GM23338 (cell line): Measurements from ENCODE around the gene HIBADH.

Experiments used
- CREB1 ChIP-seq: fragments of 250-450 bp; sonication (Bioruptor Pico); IDR thresholded peaks from 2 replicates; pipeline ENCODE4 v1.5.0; 2020; ENCODE audit warnings: low read depth, mild to moderate bottlenecking, moderate library complexity
- CTCF ChIP-seq, 2 experiments: fragments of 200-600 bp in 1 of 2; sonication (generic) in 1 of 2; conservative IDR thresholded peaks; 2 replicates each; pipeline versions ENCODE4 v1.5.1 to v1.6.1; 2016 to 2017; ENCODE audit warnings: antibody characterized with exemption in 2 of 2, low read depth in 2 of 2, mild to moderate bottlenecking in 2 of 2, moderate library complexity in 1 of 2
- ETS1 ChIP-seq: IDR thresholded peaks from 2 replicates; pipeline ENCODE4 v1.6.1; 2016; ENCODE audit warnings: antibody characterized with exemption
- EZH2 ChIP-seq: fragments of 200-600 bp; sonication (generic); IDR thresholded peaks from one replicate; pipeline ENCODE4 v1.8.0; 2017; ENCODE audit warnings: antibody characterized with exemption, mild to moderate bottlenecking, low read depth; ENCODE audit not compliant: unreplicated experiment
- EZH2phosphoT487 ChIP-seq: fragments of 200-600 bp; sonication (generic); IDR thresholded peaks from one replicate; pipeline ENCODE4 v1.8.1; 2018; ENCODE audit warnings: antibody characterized with exemption; ENCODE audit not compliant: unreplicated experiment
- JUNB ChIP-seq: IDR thresholded peaks from one replicate; pipeline ENCODE4 v1.6.1; 2016; ENCODE audit warnings: antibody characterized with exemption; ENCODE audit not compliant: unreplicated experiment
- NANOG ChIP-seq: IDR thresholded peaks from 2 replicates; pipeline ENCODE4 v1.6.1; 2016; ENCODE audit warnings: antibody characterized with exemption, borderline replicate concordance
- POLR2AphosphoS5 ChIP-seq: IDR thresholded peaks from 2 replicates; pipeline ENCODE4 v1.6.1; 2016; ENCODE audit warnings: antibody characterized with exemption, low read depth
- REST ChIP-seq: IDR thresholded peaks from one replicate; pipeline ENCODE4 v1.6.1; 2018; ENCODE audit warnings: antibody characterized with exemption; ENCODE audit not compliant: unreplicated experiment
- ZNF114 ChIP-seq: fragments of 250-450 bp; sonication (Bioruptor Pico); IDR thresholded peaks from 2 replicates; pipeline ENCODE4 v1.5.0; 2020; ENCODE audit warnings: mild to moderate bottlenecking, moderate library complexity
- ZNF331 ChIP-seq: fragments of 250-450 bp; sonication (Bioruptor Pico); IDR thresholded peaks from 2 replicates; pipeline ENCODE4 v1.5.0; 2020; ENCODE audit warnings: low read depth, mild to moderate bottlenecking, moderate library complexity
- ZNF462 ChIP-seq: fragments of 250-450 bp; sonication (Bioruptor Pico); IDR thresholded peaks from 2 replicates; pipeline ENCODE4 v1.5.0; 2020; ENCODE audit warnings: mild to moderate bottlenecking, moderate library complexity

- TF ChIP-seq CTCF (conservative IDR thresholded peaks at IDR 0.05; ENCODE audit: low read depth in 2 of 2) (no peak), EZH2 (no peak), POLR2AphosphoS5 (no peak), CREB1 (CRISPR knock-in tag) (no peak), JUNB (no peak), EZH2phosphoT487 (no peak), REST (no peak), ETS1 (no peak), NANOG (no peak), ZNF114 (CRISPR knock-in tag) (no peak), ZNF462 (CRISPR knock-in tag) (no peak), ZNF331 (no peak)
Measured at GRCh38 chr7:27585781-27586447, 76.8 kb downstream of the HIBADH start.
